ENCODE measurements around the gene ACHE.

- no peak for TF ChIP-seq POLR2A (IDR thresholded peaks at IDR 0.05; ENCODE audit: low read depth, low read length)
- TF ChIP-seq POLR2AphosphoS5 (IDR thresholded peaks at IDR 0.05; ENCODE audit: low read depth, low read length), result no peak
- no peak for TF ChIP-seq TAF1 (IDR thresholded peaks at IDR 0.05; ENCODE audit: low read depth, low read length)
- TF ChIP-seq POU2F2 (IDR thresholded peaks at IDR 0.05; ENCODE audit: low read depth, low read length), result no peak
Measured at GRCh38 chr7:100878685-100879084, 17.0 kb downstream of the ACHE start.
